Endothelial cell of umbilical vein (primary cell): Measurements from ENCODE around the gene APOF. TPM values are rescaled to one million over a fixed set of nuclear protein-coding genes. Genes with fewer than 3 reads are reported as not detected.
"Not testable (repeated sequence)": the region's sequence is repeated elsewhere in the genome, so short reads cannot be mapped to it uniquely, and the experiment has no call there.

Experiments used
- BruUV-seq: library from RNA; stranded (reverse); fragments of 400-500 nt; replicated peaks from 2 replicates; lab custom pipeline; 2021; lab: Mats Ljungman, UMichigan
- CTCF ChIA-PET: fragments of 300-600, 350-600 bp; sonication (Branson Sonifier 250); formaldehyde crosslinking; loops from one replicate; lab custom pipeline; 2021; ENCODE audit warnings: antibody characterized with exemption, inconsistent platforms; lab: Charles Lee
- POLR2A ChIA-PET: fragments of 300-600, 350-600 bp; sonication (Branson Sonifier 250); formaldehyde crosslinking; loops from one replicate; lab custom pipeline; 2021; ENCODE audit warnings: antibody characterized with exemption, inconsistent platforms; lab: Charles Lee
- DNase-seq: peaks from one replicate; pipeline ENCODE4 v3.0.0-alpha.2; 2011; ENCODE audit warnings: low read depth, low spot score
- FAIRE-seq: peaks from 2 replicates; lab custom pipeline; 2011; peaks lifted over from hg19 to GRCh38; lab: Jason Lieb, UNC
- H2AFZ ChIP-seq: 2 replicates; pipeline ENCODE4 v1.6.0; 2012; ENCODE audit warnings: low read depth, low read length, control low read depth, inconsistent platforms
- H3K27ac ChIP-seq: 2 replicates; pipeline ENCODE4 v1.5.1; 2011; ENCODE audit warnings: low read depth, mild to moderate bottlenecking, control low read depth, low read length, moderate library complexity; ENCODE audit not compliant: insufficient read depth
- H3K27me3 ChIP-seq, 2 experiments: 2 replicates each; pipeline versions ENCODE4 v1.6.0 to v1.6.1; 2011; ENCODE audit warnings: low read length in 2 of 2, mixed read lengths in 1 of 2; ENCODE audit not compliant: control insufficient read depth in 2 of 2, insufficient read depth in 2 of 2
- H3K36me3 ChIP-seq, 2 experiments: 2 replicates in 1 of 2; 3 replicates in 1 of 2; pipeline ENCODE4 v1.5.1; 2011; ENCODE audit warnings: low read length in 2 of 2, mild to moderate bottlenecking in 1 of 2, moderate library complexity in 1 of 2; ENCODE audit not compliant: control insufficient read depth in 2 of 2, insufficient read depth in 2 of 2; ENCODE audit errors: extremely low read depth in 1 of 2
- H3K4me1 ChIP-seq: 3 replicates; pipeline ENCODE4 v1.5.1; 2011; ENCODE audit warnings: mild to moderate bottlenecking, low read length; ENCODE audit not compliant: control insufficient read depth, insufficient read depth; ENCODE audit errors: extremely low read depth
- H3K4me2 ChIP-seq: 2 replicates; pipeline ENCODE4 v1.6.1; 2011; ENCODE audit warnings: low read length, control low read depth, mixed read lengths; ENCODE audit not compliant: insufficient read depth
- H3K4me3 ChIP-seq, 3 experiments: fragments of 200-600 bp in 1 of 3; sonication (generic), shearing (Covaris generic) in 1 of 3; replicated peaks in 1 of 3; 2 replicates each; pipeline ENCODE4 v1.5.1; 2011 to 2016; ENCODE audit warnings: control low read depth in 3 of 3, low read length in 3 of 3, mild to moderate bottlenecking in 2 of 3, inconsistent platforms in 1 of 3, low read depth in 1 of 3, moderate library complexity in 1 of 3; ENCODE audit not compliant: insufficient read depth in 1 of 3
- H3K79me2 ChIP-seq: 2 replicates; pipeline ENCODE4 v1.6.0; 2012; ENCODE audit warnings: low read length, inconsistent platforms; ENCODE audit not compliant: control insufficient read depth, insufficient read depth
- H3K9ac ChIP-seq: replicated peaks from 2 replicates; pipeline ENCODE3; 2011; ENCODE audit warnings: low read length, control low read depth; ENCODE audit not compliant: insufficient read depth; ENCODE audit errors: extremely low read depth
- H3K9me1 ChIP-seq: replicated peaks from 3 replicates; pipeline ENCODE4 v1.6.0; 2011; ENCODE audit warnings: mild to moderate bottlenecking, low read length; ENCODE audit not compliant: control insufficient read depth, insufficient read depth; ENCODE audit errors: extremely low read depth
- H3K9me3 ChIP-seq: replicated peaks from 2 replicates; pipeline ENCODE4 v1.5.1; 2012; ENCODE audit warnings: low read length, inconsistent platforms; ENCODE audit not compliant: control insufficient read depth, insufficient read depth
- H4K20me1 ChIP-seq: replicated peaks from 2 replicates; pipeline ENCODE3; 2011; ENCODE audit warnings: mild to moderate bottlenecking, low read length; ENCODE audit not compliant: control insufficient read depth, insufficient read depth; ENCODE audit errors: extremely low read depth
- CTCF ChIP-seq, 2 donors: IDR thresholded peaks; 1 replicate in 1 of 2; 2 replicates in 1 of 2; pipeline ENCODE4 v1.5.1; 2011; ENCODE audit warnings: low read length in 2 of 2, mild to moderate bottlenecking in 2 of 2, moderate library complexity in 2 of 2, control low read depth in 1 of 2, inconsistent platforms in 1 of 2, low read depth in 1 of 2; ENCODE audit not compliant: insufficient read depth in 1 of 2; ENCODE audit errors: extremely low read depth in 1 of 2
- EZH2 ChIP-seq: IDR thresholded peaks from 2 replicates; pipeline ENCODE4 v1.6.1; 2012; ENCODE audit warnings: borderline replicate concordance, low read depth, mild to moderate bottlenecking, moderate library complexity, low read length, inconsistent platforms; ENCODE audit not compliant: severe bottlenecking
- FOS ChIP-seq: IDR thresholded peaks from 2 replicates; pipeline ENCODE4 v1.6.1; 2011; ENCODE audit warnings: mild to moderate bottlenecking, low read length, moderate library complexity, borderline replicate concordance; ENCODE audit not compliant: insufficient read depth
- GATA2 ChIP-seq: IDR thresholded peaks from 2 replicates; pipeline ENCODE4 v1.7.0; 2011; ENCODE audit warnings: low read depth, mild to moderate bottlenecking, moderate library complexity, mixed read lengths, low read length; ENCODE audit not compliant: insufficient read length, insufficient read depth
- JUN ChIP-seq: IDR thresholded peaks from 2 replicates; pipeline ENCODE4 v1.6.1; 2011; ENCODE audit warnings: borderline replicate concordance, low read depth; ENCODE audit not compliant: insufficient read length, insufficient read depth
- MAX ChIP-seq: IDR thresholded peaks from 2 replicates; pipeline ENCODE4 v1.6.1; 2011; ENCODE audit not compliant: insufficient read depth, insufficient read length
- MYC ChIP-seq: IDR thresholded peaks from one replicate; pipeline ENCODE4 v1.6.1; 2011; ENCODE audit warnings: mild to moderate bottlenecking, low read depth, low read length
- POLR2A ChIP-seq: IDR thresholded peaks from 2 replicates; pipeline ENCODE4 v1.6.1; 2012; ENCODE audit warnings: low read depth, mild to moderate bottlenecking, control low read depth, low read length
- POLR2AphosphoS5 ChIP-seq: IDR thresholded peaks from 2 replicates; pipeline ENCODE4 v1.6.1; 2012; ENCODE audit warnings: low read depth, mild to moderate bottlenecking, control low read depth, low read length, moderate library complexity; ENCODE audit not compliant: insufficient read depth
- dilution Hi-C: fragments of 300-500 bp; cut with MboI; formaldehyde crosslinking; loops from one replicate; pipeline ENCODE4 v1.15.0; 2019; ENCODE audit warnings: low sequenced_read_pairs; ENCODE audit not compliant: extremely low pct_ligation_motif_present
- intact Hi-C: fragments of 100-400 bp; cut with micrococcal nuclease; formaldehyde crosslinking; loops from one replicate; pipeline ENCODE4 v1.10.0; 2022
- polyA plus RNA-seq, 4 experiments: library from polyadenylated mRNA; depleted of rRNA in 3 of 4; stranded (reverse) in 3 of 4; unstranded in 1 of 4; fragments of >200 nt; gene quantifications; 2 replicates each; pipeline versions ENCODE4 v1.2.1 to v1.2.3, GENCODE V29; 2011 to 2012; ENCODE audit warnings: missing spikeins in 1 of 4
- total RNA-seq: library from RNA; stranded (reverse); gene quantifications from 2 replicates; pipeline ENCODE4 v1.2.3, GENCODE V29; 2021

Gene APOF
- total and polyA plus RNA-seq, 2 donors (not counting 3 experiments of a cell fraction or from before 2014, with no cell fraction given) = not detected

- CTCF ChIA-PET = interaction anchor here (0.7 to 1.0 kb wide), 2 partner anchors 11 to 117 kb away, joined by 3 to 4 read pairs; no protein-coding TSS in a partner anchor
- H3K9ac ChIP-seq = no peak overlapping the region
Measured at GRCh38 chr12:56346675-56347074, 16.0 kb downstream of the APOF start.

GRCh38 chr12:56342290-56342689 is 20.4 kb downstream of the APOF start:
- H3K4me3 ChIP-seq, H3K4me1 ChIP-seq, H3K79me2 ChIP-seq, DNase-seq, intact Hi-C loops, FAIRE-seq, H3K9me1 ChIP-seq, H3K27me3 ChIP-seq, H3K4me2 ChIP-seq, H4K20me1 ChIP-seq, H2AFZ ChIP-seq, POLR2A ChIA-PET, H3K27ac ChIP-seq, BruUV-seq, H3K9me3 ChIP-seq, H3K9ac ChIP-seq: not testable (repeated sequence)
- dilution Hi-C loops = loop anchor here (10.0 kb wide), 1 partner anchor 63 kb away; no protein-coding TSS in a partner anchor
- H3K36me3 ChIP-seq = peaks cover 12 to 33% of the 10 kb centered on the region in 2 experiments
- CTCF ChIA-PET = interaction anchor here (0.9 to 1.7 kb wide), 3 partner anchors 18 to 122 kb away, joined by 3 read pairs; partner anchors contain the start of gene STAT2

More at GRCh38 chr12:56346675-56347074, 16.0 kb downstream of the APOF start:
- Histone ChIP-seq H2AFZ (no peak overlapping the region), H3K9me1 (no peaks in the 10 kb centered on the region), H3K9me3 (no peaks in the 10 kb centered on the region), H3K4me3 (no peak overlapping the region), H3K79me2 (no peaks in the 10 kb centered on the region), H3K4me2 (no peak overlapping the region), H3K27ac (no peak overlapping the region), H3K27me3 (no peaks in the 10 kb centered on the region), H3K36me3 (peaks cover 28 to 57% of the 10 kb centered on the region in 2 experiments), H4K20me1 (no peaks in the 10 kb centered on the region), H3K4me1 (no peaks in the 10 kb centered on the region)
- intact Hi-C loops = no loop called here
- BruUV-seq = no TSS peak
- no peak for DNase-seq
- FAIRE-seq = no peak
- dilution Hi-C loops = loop anchor here (10.0 kb wide), 1 partner anchor 58 kb away; no protein-coding TSS in a partner anchor
- POLR2A ChIA-PET = interaction anchor here (0.6 kb wide), 1 partner anchor 99 kb away, joined by 4 read pairs; no protein-coding TSS in a partner anchor
- TF ChIP-seq GATA2 (no peak), FOS (no peak), EZH2 (no peak), POLR2AphosphoS5 (no peak), JUN (no peak), CTCF (IDR thresholded peaks at IDR 0.05; ENCODE audit: extremely low read depth in 1 of 2, insufficient read depth in 1 of 2, low read depth in 1 of 2, low read length in 2 of 2) (no peak), POLR2A (no peak), MYC (no peak), MAX (no peak)
